Measurements from ENCODE around the gene ZNF48.

DNA sequence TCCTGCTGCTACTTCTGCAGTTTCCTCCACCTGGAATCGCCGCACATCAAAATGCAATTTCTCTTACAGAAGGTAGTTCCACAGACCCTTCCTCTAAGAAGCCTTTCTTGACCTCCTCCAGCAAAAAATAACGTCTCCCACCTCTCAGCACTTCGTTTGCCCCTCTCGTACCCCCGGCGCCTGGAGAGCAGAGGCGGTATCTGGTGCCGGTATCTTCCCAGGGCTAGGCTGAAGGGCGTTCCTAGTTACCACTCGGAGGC, 34.1 kb downstream of the ZNF48 start:
- TF ChIP-seq, protein P1, sequence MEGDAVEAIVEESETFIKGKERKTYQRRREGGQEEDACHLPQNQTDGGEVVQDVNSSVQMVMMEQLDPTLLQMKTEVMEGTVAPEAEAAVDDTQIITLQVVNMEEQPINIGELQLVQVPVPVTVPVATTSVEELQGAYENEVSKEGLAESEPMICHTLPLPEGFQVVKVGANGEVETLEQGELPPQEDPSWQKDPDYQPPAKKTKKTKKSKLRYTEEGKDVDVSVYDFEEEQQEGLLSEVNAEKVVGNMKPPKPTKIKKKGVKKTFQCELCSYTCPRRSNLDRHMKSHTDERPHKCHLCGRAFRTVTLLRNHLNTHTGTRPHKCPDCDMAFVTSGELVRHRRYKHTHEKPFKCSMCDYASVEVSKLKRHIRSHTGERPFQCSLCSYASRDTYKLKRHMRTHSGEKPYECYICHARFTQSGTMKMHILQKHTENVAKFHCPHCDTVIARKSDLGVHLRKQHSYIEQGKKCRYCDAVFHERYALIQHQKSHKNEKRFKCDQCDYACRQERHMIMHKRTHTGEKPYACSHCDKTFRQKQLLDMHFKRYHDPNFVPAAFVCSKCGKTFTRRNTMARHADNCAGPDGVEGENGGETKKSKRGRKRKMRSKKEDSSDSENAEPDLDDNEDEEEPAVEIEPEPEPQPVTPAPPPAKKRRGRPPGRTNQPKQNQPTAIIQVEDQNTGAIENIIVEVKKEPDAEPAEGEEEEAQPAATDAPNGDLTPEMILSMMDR (IDR thresholded peaks at IDR 0.05; ENCODE audit: low read length): no peak
- TF ChIP-seq EZH2 (optimal IDR thresholded peaks at IDR 0.05; ENCODE audit: low read depth, low read length): no peak
